Measurements from ENCODE around the gene KRTAP1-4.
"Not testable (repeated sequence)": the region's sequence is repeated elsewhere in the genome, so short reads cannot be mapped to it uniquely, and the experiment has no call there.

Gene KRTAP1-4

GRCh38 chr17:41013606-41014005 is 16.4 kb downstream of the KRTAP1-4 start:
- H3K4me3 ChIP-seq (ENCODE audit: low read length) = no peak overlapping the region
- no peak overlapping the region for H3K27ac ChIP-seq (ENCODE audit: low read length)
- H3K4me1 ChIP-seq (ENCODE audit: control insufficient read depth, low read depth, low read length) = peaks cover 13% of the 10 kb centered on the region
- H3K9ac ChIP-seq (ENCODE audit: low read length) = no peak overlapping the region
- no peaks in the 10 kb centered on the region for H3K27me3 ChIP-seq (ENCODE audit: control insufficient read depth, insufficient read depth, low read length)
- no peaks in the 10 kb centered on the region for H3K36me3 ChIP-seq (ENCODE audit: control insufficient read depth, low read depth, low read length)
- no peaks in the 10 kb centered on the region for H3K9me3 ChIP-seq (ENCODE audit: control insufficient read depth, low read depth, low read length)

GRCh38 chr17:41013181-41013580 is 16.8 kb downstream of the KRTAP1-4 start:
- H3K4me3 ChIP-seq (ENCODE audit: low read length) = no peak overlapping the region
- H3K4me1 ChIP-seq (ENCODE audit: control insufficient read depth, low read depth, low read length) = peaks cover 13% of the 10 kb centered on the region
- no peak overlapping the region for H3K27ac ChIP-seq (ENCODE audit: low read length)
- no peaks in the 10 kb centered on the region for H3K36me3 ChIP-seq (ENCODE audit: control insufficient read depth, low read depth, low read length)
- H3K9ac ChIP-seq (ENCODE audit: low read length) = no peak overlapping the region
- no peaks in the 10 kb centered on the region for H3K27me3 ChIP-seq (ENCODE audit: control insufficient read depth, insufficient read depth, low read length)
- no peaks in the 10 kb centered on the region for H3K9me3 ChIP-seq (ENCODE audit: control insufficient read depth, low read depth, low read length)

- no peaks in the 10 kb centered on the region for H3K9me3 ChIP-seq (ENCODE audit: control insufficient read depth, low read depth, low read length)
- no peaks in the 10 kb centered on the region for H3K36me3 ChIP-seq (ENCODE audit: control insufficient read depth, low read depth, low read length)
- H3K27ac ChIP-seq (ENCODE audit: low read length) = no peak overlapping the region
- H3K4me3 ChIP-seq (ENCODE audit: low read length) = no peak overlapping the region
- H3K27me3 ChIP-seq (ENCODE audit: control insufficient read depth, insufficient read depth, low read length) = no peaks in the 10 kb centered on the region
- no peak overlapping the region for H3K9ac ChIP-seq (ENCODE audit: low read length)
- peaks cover 13% of the 10 kb centered on the region for H3K4me1 ChIP-seq (ENCODE audit: control insufficient read depth, low read depth, low read length)
These were observed 17.5 kb downstream of the KRTAP1-4 start for GRCh38 chr17:41012326-41013120.

GRCh38 chr17:41010441-41010840 is 19.6 kb downstream of the KRTAP1-4 start:
- Histone ChIP-seq H3K9ac (ENCODE audit: low read length) (no peak overlapping the region), H3K4me1 (ENCODE audit: control insufficient read depth, low read depth, low read length) (peaks cover 13% of the 10 kb centered on the region), H3K4me3 (ENCODE audit: low read length) (no peak overlapping the region), H3K27ac (ENCODE audit: low read length) (no peak overlapping the region), H3K9me3 (ENCODE audit: control insufficient read depth, low read depth, low read length) (no peaks in the 10 kb centered on the region), H3K36me3 (ENCODE audit: control insufficient read depth, low read depth, low read length) (no peaks in the 10 kb centered on the region), H3K27me3 (ENCODE audit: control insufficient read depth, insufficient read depth, low read length) (no peaks in the 10 kb centered on the region)

GRCh38 chr17:41009936-41010335 is 20.1 kb downstream of the KRTAP1-4 start:
- Histone ChIP-seq H3K9me3 (ENCODE audit: control insufficient read depth, low read depth, low read length) (no peaks in the 10 kb centered on the region), H3K27me3 (ENCODE audit: control insufficient read depth, insufficient read depth, low read length) (no peaks in the 10 kb centered on the region), H3K36me3 (ENCODE audit: control insufficient read depth, low read depth, low read length) (no peaks in the 10 kb centered on the region), H3K27ac (ENCODE audit: low read length) (no peak overlapping the region), H3K4me3 (ENCODE audit: low read length) (no peak overlapping the region), H3K4me1 (ENCODE audit: control insufficient read depth, low read depth, low read length) (peaks cover 13% of the 10 kb centered on the region), H3K9ac (ENCODE audit: low read length) (no peak overlapping the region)

GRCh38 chr17:41009301-41009760 is 20.7 kb downstream of the KRTAP1-4 start:
- no peak overlapping the region for H3K27ac ChIP-seq (ENCODE audit: low read length)
- H3K4me1 ChIP-seq (ENCODE audit: control insufficient read depth, low read depth, low read length) = peaks cover 13% of the 10 kb centered on the region
- H3K4me3 ChIP-seq (ENCODE audit: low read length) = no peak overlapping the region
- no peaks in the 10 kb centered on the region for H3K36me3 ChIP-seq (ENCODE audit: control insufficient read depth, low read depth, low read length)
- no peaks in the 10 kb centered on the region for H3K27me3 ChIP-seq (ENCODE audit: control insufficient read depth, insufficient read depth, low read length)
- H3K9me3 ChIP-seq (ENCODE audit: control insufficient read depth, low read depth, low read length) = no peaks in the 10 kb centered on the region
- H3K9ac ChIP-seq (ENCODE audit: low read length) = no peak overlapping the region

GRCh38 chr17:41008811-41009210 is 21.2 kb downstream of the KRTAP1-4 start, which contains the start of gene KRTAP3-1:
Gene KRTAP3-1 (minus strand): TSS chr17:41009128. CDS start chr17:41009074, 54 bp downstream.
- H3K27me3 ChIP-seq (ENCODE audit: control insufficient read depth, insufficient read depth, low read length) = no peaks in the 10 kb centered on the region
- H3K9me3 ChIP-seq (ENCODE audit: control insufficient read depth, low read depth, low read length) = no peaks in the 10 kb centered on the region
- H3K4me1 ChIP-seq (ENCODE audit: control insufficient read depth, low read depth, low read length) = peaks cover 13% of the 10 kb centered on the region
- H3K9ac ChIP-seq (ENCODE audit: low read length) = no peak within 1 kb of the TSS
- no peak within 1 kb of the TSS for H3K27ac ChIP-seq (ENCODE audit: low read length)
- no peaks in the 10 kb centered on the region for H3K36me3 ChIP-seq (ENCODE audit: control insufficient read depth, low read depth, low read length)
- H3K4me3 ChIP-seq (ENCODE audit: low read length) = no peak within 1 kb of the TSS

GRCh38 chr17:41004397-41004796 is 25.6 kb downstream of the KRTAP1-4 start:
- no peaks in the 10 kb centered on the region for H3K27me3 ChIP-seq (ENCODE audit: control insufficient read depth, insufficient read depth, low read length)
- H3K4me1 ChIP-seq (ENCODE audit: control insufficient read depth, low read depth, low read length) = peaks cover 8% of the 10 kb centered on the region
- H3K4me3 ChIP-seq (ENCODE audit: low read length) = no peak overlapping the region
- no peaks in the 10 kb centered on the region for H3K36me3 ChIP-seq (ENCODE audit: control insufficient read depth, low read depth, low read length)
- no peaks in the 10 kb centered on the region for H3K9me3 ChIP-seq (ENCODE audit: control insufficient read depth, low read depth, low read length)
- H3K27ac ChIP-seq (ENCODE audit: low read length) = no peak overlapping the region
- H3K9ac ChIP-seq (ENCODE audit: low read length) = no peak overlapping the region

- no peak overlapping the region for H3K27ac ChIP-seq (ENCODE audit: low read length)
These were observed 26.1 kb downstream of the KRTAP1-4 start for GRCh38 chr17:41003926-41004325.

GRCh38 chr17:41002814-41003213 is 27.2 kb downstream of the KRTAP1-4 start:
- no peak overlapping the region for H3K27ac ChIP-seq (ENCODE audit: low read length)

More at GRCh38 chr17:41003926-41004325, 26.1 kb downstream of the KRTAP1-4 start:
- no peak overlapping the region for H3K9ac ChIP-seq (ENCODE audit: low read length)
- peaks cover 3% of the 10 kb centered on the region for H3K4me1 ChIP-seq (ENCODE audit: control insufficient read depth, low read depth, low read length)
- H3K4me3 ChIP-seq (ENCODE audit: low read length) = no peak overlapping the region
- H3K27me3 ChIP-seq (ENCODE audit: control insufficient read depth, insufficient read depth, low read length) = no peaks in the 10 kb centered on the region
- no peaks in the 10 kb centered on the region for H3K36me3 ChIP-seq (ENCODE audit: control insufficient read depth, low read depth, low read length)
- no peaks in the 10 kb centered on the region for H3K9me3 ChIP-seq (ENCODE audit: control insufficient read depth, low read depth, low read length)

GRCh38 chr17:41001795-41002194 is 28.2 kb downstream of the KRTAP1-4 start:
- no peaks in the 10 kb centered on the region for H3K36me3 ChIP-seq (ENCODE audit: control insufficient read depth, low read depth, low read length)
- H3K27ac ChIP-seq (ENCODE audit: low read length) = no peak overlapping the region
- no peak overlapping the region for H3K9ac ChIP-seq (ENCODE audit: low read length)
- H3K4me1 ChIP-seq (ENCODE audit: control insufficient read depth, low read depth, low read length) = no peaks in the 10 kb centered on the region
- H3K9me3 ChIP-seq (ENCODE audit: control insufficient read depth, low read depth, low read length) = no peaks in the 10 kb centered on the region
- H3K27me3 ChIP-seq (ENCODE audit: control insufficient read depth, insufficient read depth, low read length) = no peaks in the 10 kb centered on the region
- no peak overlapping the region for H3K4me3 ChIP-seq (ENCODE audit: low read length)

More at GRCh38 chr17:41002814-41003213, 27.2 kb downstream of the KRTAP1-4 start:
- Histone ChIP-seq H3K27me3 (ENCODE audit: control insufficient read depth, insufficient read depth, low read length) (no peaks in the 10 kb centered on the region), H3K36me3 (ENCODE audit: control insufficient read depth, low read depth, low read length) (no peaks in the 10 kb centered on the region), H3K9me3 (ENCODE audit: control insufficient read depth, low read depth, low read length) (no peaks in the 10 kb centered on the region), H3K4me1 (ENCODE audit: control insufficient read depth, low read depth, low read length) (no peaks in the 10 kb centered on the region), H3K9ac (ENCODE audit: low read length) (no peak overlapping the region), H3K4me3 (ENCODE audit: low read length) (no peak overlapping the region)

GRCh38 chr17:40999563-40999962 is 30.4 kb downstream of the KRTAP1-4 start, which contains the start of gene KRTAP3-2:
Gene KRTAP3-2 (minus strand): TSS chr17:40999906. CDS start chr17:40999853, 53 bp downstream.
- H3K9ac ChIP-seq (ENCODE audit: low read length) = not testable (repeated sequence)

More at GRCh38 chr17:40999563-40999962, 30.4 kb downstream of the KRTAP1-4 start, which contains the start of gene KRTAP3-2:
- H3K36me3 ChIP-seq (ENCODE audit: control insufficient read depth, low read depth, low read length); H3K27ac ChIP-seq (ENCODE audit: low read length); H3K4me1 ChIP-seq (ENCODE audit: control insufficient read depth, low read depth, low read length); H3K27me3 ChIP-seq (ENCODE audit: control insufficient read depth, insufficient read depth, low read length); H3K4me3 ChIP-seq (ENCODE audit: low read length); H3K9me3 ChIP-seq (ENCODE audit: control insufficient read depth, low read depth, low read length): not testable (repeated sequence)
